ENCODE results near the gene ATXN10.

ATXN10 gene

GRCh38 chr22:45756558-45756957 is 84.9 kb downstream of the ATXN10 start:
- in situ Hi-C loops (cut with MboI; ENCODE audit: low sequenced_read_pairs): no loop called here

DNA sequence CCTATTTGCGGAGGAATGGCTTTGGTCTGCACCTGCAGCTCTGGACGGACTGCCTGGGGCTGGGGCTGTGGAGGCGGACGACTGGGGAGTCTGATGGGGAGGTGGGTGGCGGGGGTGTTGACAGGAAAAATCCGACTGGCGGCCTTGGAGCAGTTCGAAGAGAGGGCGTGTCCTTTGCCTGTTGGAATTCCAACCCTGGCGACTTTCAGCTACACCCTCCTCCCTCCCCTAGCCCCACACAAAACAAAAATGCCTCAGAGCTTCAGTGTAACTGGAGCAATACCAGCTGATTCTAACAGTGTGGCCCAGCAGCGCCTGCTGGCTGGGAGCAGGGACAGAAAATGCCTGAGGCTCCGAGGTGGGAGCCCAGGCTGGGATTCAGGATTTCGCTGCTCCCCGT is 85.4 kb downstream of the ATXN10 start:
- in situ Hi-C loops (cut with MboI; ENCODE audit: low sequenced_read_pairs): no loop called here

GRCh38 chr22:45757936-45758335 is 86.3 kb downstream of the ATXN10 start:
- in situ Hi-C loops (cut with MboI; ENCODE audit: low sequenced_read_pairs): no loop called here

DNA sequence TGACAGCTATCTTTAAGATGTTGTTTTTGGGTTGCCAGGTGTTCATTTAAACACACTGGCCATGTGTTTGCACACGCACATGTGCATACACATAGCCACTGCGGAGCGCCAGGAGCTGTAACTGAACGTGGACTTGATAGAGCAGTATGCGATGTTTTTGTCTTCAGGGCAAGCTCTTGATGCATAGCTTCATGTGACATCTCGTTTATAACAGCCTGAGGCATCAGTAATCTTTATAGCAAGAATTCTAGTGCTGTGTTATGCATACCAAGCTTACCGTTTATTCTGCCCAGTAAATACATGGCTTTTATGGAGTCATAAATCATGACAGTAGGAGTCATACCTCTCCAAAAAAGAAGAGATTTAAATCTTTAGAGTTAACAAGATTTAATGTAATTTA is 87.0 kb downstream of the ATXN10 start:
- in situ Hi-C loops (cut with MboI; ENCODE audit: low sequenced_read_pairs): no loop called here

DNA sequence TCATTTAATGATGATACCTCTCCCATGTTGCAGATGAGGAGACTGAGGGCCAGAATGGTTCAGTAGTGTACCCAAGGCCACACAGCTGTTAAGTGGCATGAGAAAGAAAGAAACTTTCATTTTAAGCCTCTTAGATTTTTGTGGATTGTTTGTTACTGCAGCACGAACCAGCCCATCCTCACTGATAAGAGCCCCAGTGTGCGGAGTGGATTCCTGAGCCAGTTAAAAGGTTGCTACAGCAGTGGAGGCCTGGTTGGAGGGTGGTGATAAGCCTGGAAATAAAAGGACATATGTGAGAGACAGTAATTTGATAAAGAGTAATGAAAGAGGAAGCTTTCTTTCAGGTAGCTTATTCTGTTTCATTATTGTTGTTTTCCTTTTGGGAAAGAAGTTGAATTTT is 89.0 kb downstream of the ATXN10 start:
- in situ Hi-C loops (cut with MboI; ENCODE audit: low sequenced_read_pairs): no loop called here

GRCh38 chr22:45762545-45763235 is 91.1 kb downstream of the ATXN10 start:
- in situ Hi-C loops (cut with MboI; ENCODE audit: low sequenced_read_pairs): no loop called here

- in situ Hi-C loops (cut with MboI; ENCODE audit: low sequenced_read_pairs): no loop called here
Observed at GRCh38 chr22:45763236-45763624, 91.6 kb downstream of the ATXN10 start.

DNA sequence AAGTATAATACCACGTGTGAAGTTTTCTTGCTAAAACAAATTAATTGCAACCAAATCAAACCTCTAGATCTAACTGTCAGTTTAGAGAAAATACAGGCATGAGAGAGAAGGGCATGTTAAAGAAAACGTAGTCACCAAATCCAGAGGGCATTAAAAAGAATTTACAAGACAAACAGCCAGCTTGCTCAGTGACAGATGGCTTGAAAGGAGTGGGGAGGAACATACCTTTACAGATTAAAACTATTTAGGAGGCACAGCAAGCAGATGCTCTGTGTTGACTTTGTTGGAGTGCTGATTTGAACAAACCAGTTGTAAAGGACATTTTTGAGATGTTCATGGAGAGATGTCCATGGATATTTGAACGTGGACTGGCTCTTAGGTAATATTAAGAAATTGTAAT is 96.9 kb downstream of the ATXN10 start:
- in situ Hi-C loops (cut with MboI; ENCODE audit: low sequenced_read_pairs): no loop called here

DNA sequence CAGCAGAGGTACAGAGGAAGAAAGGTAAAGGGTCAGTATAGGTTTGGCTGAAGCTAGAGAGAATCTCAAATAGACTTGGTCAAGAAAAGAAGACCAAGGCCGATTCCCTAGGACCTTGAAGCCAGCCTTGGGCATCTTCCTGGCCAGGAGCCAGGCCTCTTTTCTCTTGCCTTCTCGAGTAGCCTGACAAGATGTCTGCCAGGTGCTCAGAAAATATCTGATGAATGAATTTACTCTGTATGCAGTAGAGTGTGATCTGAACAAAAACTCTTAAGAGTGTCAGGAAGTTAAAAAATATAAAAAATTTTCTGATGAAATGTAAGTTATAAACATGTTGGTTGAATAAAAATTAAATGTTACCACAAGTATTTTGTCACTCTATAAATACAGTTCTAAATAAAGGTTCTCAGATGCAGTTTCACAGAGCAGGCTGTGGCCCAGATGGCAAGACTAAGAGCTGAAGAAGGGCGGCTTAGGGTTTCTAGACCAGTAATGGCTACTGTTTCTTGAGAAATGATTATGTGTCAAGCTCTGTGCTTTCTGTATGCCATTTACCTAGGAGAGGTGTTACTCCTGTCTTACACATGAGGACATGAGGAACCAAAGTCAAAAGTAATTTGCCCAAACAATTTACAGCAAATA is 98.1 kb downstream of the ATXN10 start:
- in situ Hi-C loops (cut with MboI; ENCODE audit: low sequenced_read_pairs): no loop called here

DNA sequence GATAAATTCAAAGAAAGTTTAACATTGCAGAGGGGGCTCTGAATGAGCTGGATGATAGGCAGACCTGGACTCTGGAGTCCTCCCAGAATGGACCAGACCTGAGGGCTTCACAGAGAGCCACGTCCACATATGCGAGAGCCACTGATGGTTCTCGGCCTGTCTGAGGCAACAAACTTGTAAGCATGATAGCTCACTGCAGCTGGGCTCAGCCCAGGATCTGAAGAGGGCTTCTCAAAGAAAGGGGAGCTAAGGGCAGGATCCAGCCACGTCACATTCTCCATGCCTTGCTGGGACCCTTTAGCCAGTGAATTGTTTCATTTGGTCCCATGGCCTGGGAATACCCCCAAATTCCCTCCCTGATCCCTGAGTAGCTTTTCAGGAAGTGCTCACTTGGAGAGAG is 98.9 kb downstream of the ATXN10 start:
- in situ Hi-C loops (cut with MboI; ENCODE audit: low sequenced_read_pairs): no loop called here

DNA sequence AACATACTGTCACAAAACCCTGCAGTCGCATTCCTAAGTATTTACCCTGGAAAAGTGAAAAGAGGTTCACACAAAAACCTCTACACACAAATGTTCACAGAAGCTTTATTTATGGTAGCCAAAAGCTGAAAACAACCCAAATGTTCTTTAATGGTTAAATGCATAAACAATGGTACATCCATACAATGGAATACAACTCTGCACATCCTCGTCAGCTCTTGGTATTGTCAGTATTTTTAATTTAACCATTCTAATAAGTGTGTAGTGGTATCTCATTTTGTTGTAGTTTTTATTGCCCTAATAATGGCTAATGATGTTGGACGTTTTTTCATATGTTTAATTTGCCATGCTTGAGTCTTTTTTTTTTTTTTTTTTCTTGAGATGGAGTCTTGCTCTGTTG is 99.4 kb downstream of the ATXN10 start:
- in situ Hi-C loops (cut with MboI; ENCODE audit: low sequenced_read_pairs): no loop called here

GRCh38 chr22:45771711-45772110 is 100.1 kb downstream of the ATXN10 start:
- in situ Hi-C loops (cut with MboI; ENCODE audit: low sequenced_read_pairs): no loop called here

GRCh38 chr22:45772743-45773142 is 101.1 kb downstream of the ATXN10 start:
- in situ Hi-C loops (cut with MboI; ENCODE audit: low sequenced_read_pairs): no loop called here

DNA sequence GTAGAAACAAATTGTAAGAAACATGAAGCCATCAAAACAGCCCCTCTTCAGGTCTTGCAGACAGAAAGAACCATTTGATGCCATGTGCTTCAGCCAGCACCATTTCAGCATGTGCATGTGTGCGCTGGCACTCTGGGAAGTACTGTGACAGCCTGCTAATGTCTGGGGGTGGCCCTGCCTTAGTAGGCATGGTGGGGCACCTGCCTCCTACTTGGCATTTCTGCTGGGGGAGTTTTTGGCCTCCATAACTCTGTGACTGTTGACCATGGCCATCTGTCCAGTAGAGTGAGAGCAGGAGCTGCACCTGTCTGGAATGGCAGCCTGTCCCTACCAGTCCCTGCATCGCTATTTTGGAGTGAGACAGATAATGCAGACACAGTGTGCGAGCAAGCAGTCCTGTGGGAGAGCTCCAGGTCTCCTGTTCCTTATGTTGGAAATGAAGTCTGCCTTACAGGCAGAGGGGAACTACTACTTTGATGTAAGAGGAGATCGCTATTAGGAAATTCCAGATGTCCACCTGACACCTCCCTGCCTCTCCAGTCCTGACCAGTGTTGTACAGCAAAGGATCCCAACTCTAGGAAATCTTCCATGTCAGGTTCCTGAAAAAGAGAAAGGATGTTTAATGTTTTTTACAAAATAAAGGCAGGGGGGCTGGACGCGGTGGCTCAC is 102.5 kb downstream of the ATXN10 start:
- in situ Hi-C loops (cut with MboI; ENCODE audit: low sequenced_read_pairs): no loop called here

- in situ Hi-C loops (cut with MboI; ENCODE audit: low sequenced_read_pairs): no loop called here
Observed at GRCh38 chr22:45775062-45775461, 103.4 kb downstream of the ATXN10 start.

DNA sequence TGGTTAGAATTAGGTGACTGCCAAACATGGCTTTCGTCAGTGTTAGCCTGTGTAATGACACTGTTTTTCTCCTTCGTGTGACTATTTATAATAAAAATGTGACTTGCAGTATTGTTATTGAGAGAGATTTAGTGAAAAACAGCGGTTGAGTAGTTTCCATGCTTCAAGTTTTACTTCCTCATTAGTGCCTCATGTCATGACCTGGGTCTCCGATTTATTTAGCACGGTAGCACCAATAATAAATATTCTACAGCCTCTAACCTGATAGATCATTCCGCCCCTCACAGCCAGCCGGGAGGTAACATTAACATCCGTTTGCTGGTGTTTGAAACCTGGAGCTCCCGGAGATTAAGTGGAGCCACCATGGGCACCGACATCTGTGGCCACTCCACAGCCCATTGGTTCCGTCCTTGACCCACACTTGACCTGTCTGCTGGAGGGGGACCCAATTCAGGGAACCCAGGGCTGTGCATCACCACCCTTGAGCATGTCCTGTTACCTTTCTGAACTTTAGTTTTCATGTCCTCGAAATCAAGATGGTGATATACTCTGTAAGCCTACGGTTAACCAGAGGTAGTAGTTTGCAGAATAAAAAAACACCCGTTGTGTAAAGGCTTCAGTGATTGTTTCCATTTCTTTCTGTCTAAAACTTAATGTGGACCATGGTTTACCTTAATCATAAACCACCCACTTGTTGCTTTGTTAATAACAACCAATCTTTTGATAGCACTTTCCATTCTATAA is 104.1 kb downstream of the ATXN10 start:
- in situ Hi-C loops (cut with MboI; ENCODE audit: low sequenced_read_pairs): no loop called here

GRCh38 chr22:45776313-45776585 is 104.6 kb downstream of the ATXN10 start:
- in situ Hi-C loops (cut with MboI; ENCODE audit: low sequenced_read_pairs): no loop called here

GRCh38 chr22:45777046-45777851 is 105.6 kb downstream of the ATXN10 start:
- in situ Hi-C loops (cut with MboI; ENCODE audit: low sequenced_read_pairs): no loop called here

- in situ Hi-C loops (cut with MboI; ENCODE audit: low sequenced_read_pairs): no loop called here
Observed at GRCh38 chr22:45777852-45778375, 106.3 kb downstream of the ATXN10 start.

DNA sequence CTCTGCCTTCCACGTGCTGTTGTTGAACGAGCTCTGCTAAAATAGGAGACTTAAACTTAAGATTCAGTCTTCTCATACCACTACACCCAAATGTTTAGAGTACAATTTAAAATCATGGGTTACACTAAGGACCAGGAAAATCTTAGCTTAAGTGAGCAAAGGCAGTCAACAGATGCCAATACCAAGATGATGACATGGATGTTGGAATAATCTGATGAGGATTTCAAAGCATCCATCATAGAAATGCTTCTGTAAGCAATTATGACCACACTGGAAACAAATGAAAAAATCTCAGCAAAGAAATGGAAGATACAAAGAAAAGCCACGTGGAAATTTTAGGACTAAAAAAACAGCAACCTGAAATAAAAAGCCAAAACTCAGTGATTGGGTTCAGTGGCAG is 109.8 kb downstream of the ATXN10 start:
- in situ Hi-C loops (cut with MboI; ENCODE audit: low sequenced_read_pairs): no loop called here

GRCh38 chr22:45781966-45782365 is 110.3 kb downstream of the ATXN10 start:
- in situ Hi-C loops (cut with MboI; ENCODE audit: low sequenced_read_pairs): no loop called here
